Neural cell (in vitro differentiated cells): Measurements from ENCODE around the gene FBXO21. TPM values are rescaled to one million over a fixed set of nuclear protein-coding genes. Genes with fewer than 3 reads are reported as not detected.

Source experiments
- H2AFZ ChIP-seq: fragments of 200-600, 300-800 bp; sonication (generic), shearing (Covaris generic); 2 replicates; pipeline ENCODE4 v1.6.0; 2014; ENCODE audit warnings: low read depth, mild to moderate bottlenecking, antibody characterized with exemption, low read length, moderate library complexity
- H3F3A ChIP-seq: fragments of 200-600 bp; shearing (Covaris generic); 2 replicates; pipeline ENCODE4 v1.6.1; 2016; ENCODE audit warnings: mild to moderate bottlenecking, moderate library complexity, mixed read lengths, antibody characterized with exemption, low read length; ENCODE audit not compliant: insufficient read depth, poor library complexity, severe bottlenecking
- H3K27ac ChIP-seq: fragments of 200-600, 300-800 bp; sonication (generic), shearing (Covaris generic); 2 replicates; pipeline ENCODE4 v1.5.1; 2014; ENCODE audit warnings: mild to moderate bottlenecking, low read length, moderate library complexity
- H3K27me3 ChIP-seq: fragments of 300-800, 200-600 bp; sonication (generic), shearing (Covaris generic); 2 replicates; pipeline ENCODE4 v1.6.0; 2014; ENCODE audit warnings: mild to moderate bottlenecking, low read depth, low read length, moderate library complexity; ENCODE audit not compliant: insufficient read depth
- H3K36me3 ChIP-seq: fragments of 300-800, 200-600 bp; sonication (generic), shearing (Covaris generic); 2 replicates; pipeline ENCODE4 v1.5.1; 2014; ENCODE audit warnings: mild to moderate bottlenecking, antibody characterized with exemption, low read length, moderate library complexity; ENCODE audit not compliant: insufficient read depth
- H3K4me2 ChIP-seq: fragments of 300-800, 200-600 bp; sonication (generic), shearing (Covaris generic); 2 replicates; pipeline ENCODE4 v1.6.0; 2014; ENCODE audit warnings: mild to moderate bottlenecking, low read length
- H3K4me3 ChIP-seq: fragments of 300-800, 200-600 bp; sonication (generic), shearing (Covaris generic); 2 replicates; pipeline ENCODE4 v1.5.1; 2014; ENCODE audit warnings: mild to moderate bottlenecking, low read length, moderate library complexity
- H3K79me2 ChIP-seq: fragments of 200-600 bp; shearing (Covaris generic); replicated peaks from 2 replicates; pipeline ENCODE4 v1.6.0; 2014; ENCODE audit warnings: mild to moderate bottlenecking, low read length, moderate library complexity; ENCODE audit not compliant: insufficient read depth
- H3K9ac ChIP-seq: fragments of 300-800, 200-600 bp; sonication (generic), shearing (Covaris generic); 2 replicates; pipeline ENCODE4 v1.6.1; 2016; ENCODE audit warnings: mild to moderate bottlenecking, low read length, mixed read lengths
- H3K9me2 ChIP-seq: fragments of 200-600 bp; shearing (Covaris generic); 2 replicates; pipeline ENCODE4 v1.6.1; 2016; ENCODE audit warnings: mild to moderate bottlenecking, low read length, mixed read lengths; ENCODE audit not compliant: insufficient read depth
- H3K9me3 ChIP-seq: fragments of 200-600, 300-800 bp; sonication (generic), shearing (Covaris generic); 2 replicates; pipeline ENCODE4 v1.6.1; 2016; ENCODE audit warnings: mild to moderate bottlenecking, mixed run types, low read length, moderate library complexity, mixed read lengths
- H4K20me1 ChIP-seq: fragments of 200-600 bp; shearing (Covaris generic); 2 replicates; pipeline ENCODE4 v1.6.1; 2016; ENCODE audit warnings: mild to moderate bottlenecking, mixed run types; ENCODE audit not compliant: insufficient read depth
- CTCF ChIP-seq: fragments of 450-650 bp; IDR thresholded peaks from 2 replicates; pipeline ENCODE4 v1.5.1; 2014; ENCODE audit warnings: antibody characterized with exemption, mild to moderate bottlenecking, moderate library complexity; ENCODE audit not compliant: poor library complexity, severe bottlenecking
- EP300 ChIP-seq: fragments of 450-650 bp; conservative IDR thresholded peaks from 2 replicates; pipeline ENCODE4 v1.6.1; 2014; ENCODE audit warnings: antibody characterized with exemption, mild to moderate bottlenecking, moderate library complexity; ENCODE audit not compliant: poor library complexity, severe bottlenecking
- EZH2 ChIP-seq: fragments of 200-600, 300-800 bp; shearing (Covaris generic), sonication (generic); IDR thresholded peaks from 2 replicates; pipeline ENCODE4 v1.6.1; 2014; ENCODE audit warnings: antibody characterized with exemption, low read length, borderline replicate concordance, mild to moderate bottlenecking; ENCODE audit not compliant: insufficient read depth, poor library complexity, severe bottlenecking
- MXI1 ChIP-seq: fragments of 450-650 bp; conservative IDR thresholded peaks from 2 replicates; pipeline ENCODE4 v1.6.1; 2014; ENCODE audit warnings: antibody characterized with exemption, mild to moderate bottlenecking; ENCODE audit not compliant: poor library complexity, severe bottlenecking
- POLR2AphosphoS5 ChIP-seq: IDR thresholded peaks from 2 replicates; pipeline ENCODE4 v1.6.1; 2012
- RAD21 ChIP-seq: fragments of 450-650 bp; conservative IDR thresholded peaks from 2 replicates; pipeline ENCODE4 v1.6.1; 2014; ENCODE audit warnings: antibody characterized with exemption, mild to moderate bottlenecking, moderate library complexity
- REST ChIP-seq: IDR thresholded peaks from 2 replicates; pipeline ENCODE4 v1.6.1; 2012; ENCODE audit warnings: borderline replicate concordance
- SMC3 ChIP-seq: fragments of 450-650 bp; conservative IDR thresholded peaks from 2 replicates; pipeline ENCODE4 v1.6.1; 2014; ENCODE audit warnings: antibody characterized with exemption, mild to moderate bottlenecking, moderate library complexity; ENCODE audit not compliant: poor library complexity
- TAF1 ChIP-seq: IDR thresholded peaks from 2 replicates; pipeline ENCODE4 v1.6.1; 2012; ENCODE audit warnings: low read depth
- polyA plus RNA-seq: library from polyadenylated mRNA; depleted of rRNA; stranded (reverse); fragments of >200 nt; gene quantifications from 2 replicates; pipeline ENCODE4 v1.2.3, GENCODE V29; 2014

Gene FBXO21
- polyA plus RNA-seq, 1 donor from 2014 or later = 127 TPM

GRCh38 chr12:117098361-117099217 lies 91.7 kb downstream of the FBXO21 start:
- H3K79me2 ChIP-seq = no peaks in the 10 kb centered on the region
- no peaks in the 10 kb centered on the region for H3F3A ChIP-seq
- TF ChIP-seq POLR2AphosphoS5 = no peak
- no peak for TF ChIP-seq EP300
- no peak for TF ChIP-seq RAD21
- TF ChIP-seq REST = no peak
- TF ChIP-seq TAF1 = no peak
- TF ChIP-seq MXI1 = no peak
- peak overlapping the region; percentile 53 for H3K9ac ChIP-seq
- no peaks in the 10 kb centered on the region for H4K20me1 ChIP-seq
- H3K27me3 ChIP-seq = peaks cover 24% of the 10 kb centered on the region
- H3K9me2 ChIP-seq = no peaks in the 10 kb centered on the region
- H3K4me3 ChIP-seq = peak overlapping the region; percentile 68
- H3K36me3 ChIP-seq = no peaks in the 10 kb centered on the region
- H3K27ac ChIP-seq = no peak overlapping the region
- no peak overlapping the region for H3K4me2 ChIP-seq
- H2AFZ ChIP-seq = no peak overlapping the region
- no peaks in the 10 kb centered on the region for H3K9me3 ChIP-seq

GRCh38 chr12:117098024-117098360 lies 92.3 kb downstream of the FBXO21 start:
- no peak overlapping the region for H2AFZ ChIP-seq
- no peaks in the 10 kb centered on the region for H3K79me2 ChIP-seq
- no peaks in the 10 kb centered on the region for H4K20me1 ChIP-seq
- H3K9me3 ChIP-seq = no peaks in the 10 kb centered on the region
- H3F3A ChIP-seq = no peaks in the 10 kb centered on the region
- no peak overlapping the region for H3K27ac ChIP-seq
- no peak overlapping the region for H3K4me2 ChIP-seq
- no peak overlapping the region for H3K4me3 ChIP-seq
- no peaks in the 10 kb centered on the region for H3K36me3 ChIP-seq
- no peak overlapping the region for H3K9ac ChIP-seq
- no peaks in the 10 kb centered on the region for H3K9me2 ChIP-seq
- TF ChIP-seq RAD21 = no peak
- peaks cover 24% of the 10 kb centered on the region for H3K27me3 ChIP-seq

GRCh38 chr12:117097159-117097558 lies 93.1 kb downstream of the FBXO21 start:
- Histone ChIP-seq H3K27ac (no peak overlapping the region), H3K79me2 (no peaks in the 10 kb centered on the region), H3K9ac (no peak overlapping the region), H2AFZ (no peak overlapping the region), H3K36me3 (no peaks in the 10 kb centered on the region), H3F3A (no peaks in the 10 kb centered on the region), H3K4me2 (no peak overlapping the region), H4K20me1 (no peaks in the 10 kb centered on the region), H3K4me3 (no peak overlapping the region), H3K9me3 (no peaks in the 10 kb centered on the region), H3K27me3 (peaks cover 24% of the 10 kb centered on the region), H3K9me2 (no peaks in the 10 kb centered on the region)
- TF ChIP-seq EP300 = no peak
- TF ChIP-seq TAF1 = no peak
- no peak for TF ChIP-seq SMC3
- TF ChIP-seq CTCF = no peak
- TF ChIP-seq RAD21 = no peak
- TF ChIP-seq POLR2AphosphoS5 = no peak
- no peak for TF ChIP-seq REST
- no peak for TF ChIP-seq EZH2
- TF ChIP-seq MXI1 = no peak
